ENCODE results near the gene GPR107.
"Not testable (repeated sequence)": the region's sequence is repeated elsewhere in the genome, so short reads cannot be mapped to it uniquely, and the experiment has no call there.

The GPR107 gene

GRCh38 chr9:130053504-130054324 lies at the start of gene GPR107:
GPR107 (plus strand) TSS chr9:130053906; CDS start chr9:130053933, 27 bp downstream.
- no peak for DNase-seq (ENCODE audit: low read depth)

GRCh38 chr9:130003943-130004552 lies 49.7 kb upstream of the GPR107 start:
- H3K4me3 ChIP-seq (ENCODE audit: low read depth, low read length), result peak overlapping the region; percentile 55; the same call in 1 of the 2 replicates
- no peak for DNase-seq (ENCODE audit: low read depth)
- no peak for TF ChIP-seq CTCF (IDR thresholded peaks at IDR 0.05; ENCODE audit: low read depth, low read length, missing control alignments)

More at GRCh38 chr9:130053504-130054324, at the start of gene GPR107:
- TF ChIP-seq CTCF (IDR thresholded peaks at IDR 0.05; ENCODE audit: low read depth, low read length, missing control alignments), result no peak
- H3K4me3 ChIP-seq (ENCODE audit: low read depth, low read length), result peak within 1 kb of the TSS; percentile 86

- DNase-seq (ENCODE audit: low read depth), result not testable (repeated sequence)
- peak overlapping the region; percentile 33; the same call in 1 of the 2 replicates for H3K4me3 ChIP-seq (ENCODE audit: low read depth, low read length)
Observed at GRCh38 chr9:130006952-130007351, 46.8 kb upstream of the GPR107 start.

- H3K4me3 ChIP-seq (ENCODE audit: low read depth, low read length), result peak overlapping the region; percentile 1; the same call in 1 of the 2 replicates
- no peak for DNase-seq (ENCODE audit: low read depth)
- TF ChIP-seq CTCF (IDR thresholded peaks at IDR 0.05; ENCODE audit: low read depth, low read length, missing control alignments), result no peak
Observed at GRCh38 chr9:130008538-130008937, 45.2 kb upstream of the GPR107 start.

GRCh38 chr9:130009546-130009945 lies 44.2 kb upstream of the GPR107 start:
- not testable (repeated sequence) for DNase-seq (ENCODE audit: low read depth)

GRCh38 chr9:130010151-130010988 lies 43.3 kb upstream of the GPR107 start:
- no peak for DNase-seq (ENCODE audit: low read depth)
- no peak for TF ChIP-seq CTCF (IDR thresholded peaks at IDR 0.05; ENCODE audit: low read depth, low read length, missing control alignments)

More at GRCh38 chr9:130009546-130009945, 44.2 kb upstream of the GPR107 start:
- H3K4me3 ChIP-seq (ENCODE audit: low read depth, low read length), result not testable (repeated sequence)

GRCh38 chr9:130013326-130013725 lies 40.4 kb upstream of the GPR107 start:
- no peak for TF ChIP-seq CTCF (IDR thresholded peaks at IDR 0.05; ENCODE audit: low read depth, low read length, missing control alignments)
- H3K4me3 ChIP-seq (ENCODE audit: low read depth, low read length), result no peak overlapping the region
- DNase-seq (ENCODE audit: low read depth), result no peak

More at GRCh38 chr9:130010151-130010988, 43.3 kb upstream of the GPR107 start:
- no peak overlapping the region; the same call in 1 of the 2 replicates for H3K4me3 ChIP-seq (ENCODE audit: low read depth, low read length)

Data from GM12864 (cell line).